Measurements from ENCODE around the gene LRSAM1. TPM values are rescaled to one million over a fixed set of nuclear protein-coding genes. Genes with fewer than 3 reads are reported as not detected.

LRSAM1 gene
- total RNA-seq, 1 donor from 2014 or later, result 30.1 TPM

- no peak overlapping the region for H3K4me3 ChIP-seq (ENCODE audit: low read depth, low read length)
- DNase-seq (ENCODE audit: low read depth), result no peak
- peaks cover 8% of the 10 kb centered on the region for H3K36me3 ChIP-seq (ENCODE audit: control insufficient read depth, insufficient read depth, low read length)
- H3K27me3 ChIP-seq (ENCODE audit: control insufficient read depth, insufficient read depth, low read length), result no peaks in the 10 kb centered on the region
- no peak for TF ChIP-seq CTCF (IDR thresholded peaks at IDR 0.05; ENCODE audit: insufficient read depth, low read length, poor library complexity, severe bottlenecking)
These were observed 58.6 kb downstream of the LRSAM1 start for GRCh38 chr9:127509955-127510299.

GRCh38 chr9:127514468-127514867, 63.2 kb downstream of the LRSAM1 start:
- no peaks in the 10 kb centered on the region for H3K27me3 ChIP-seq (ENCODE audit: control insufficient read depth, insufficient read depth, low read length)
- TF ChIP-seq CTCF (IDR thresholded peaks at IDR 0.05; ENCODE audit: insufficient read depth, low read length, poor library complexity, severe bottlenecking), result no peak
- DNase-seq (ENCODE audit: low read depth), result no peak
- H3K4me3 ChIP-seq (ENCODE audit: low read depth, low read length), result no peak overlapping the region
- H3K36me3 ChIP-seq (ENCODE audit: control insufficient read depth, insufficient read depth, low read length), result peaks cover 4% of the 10 kb centered on the region

DNA sequence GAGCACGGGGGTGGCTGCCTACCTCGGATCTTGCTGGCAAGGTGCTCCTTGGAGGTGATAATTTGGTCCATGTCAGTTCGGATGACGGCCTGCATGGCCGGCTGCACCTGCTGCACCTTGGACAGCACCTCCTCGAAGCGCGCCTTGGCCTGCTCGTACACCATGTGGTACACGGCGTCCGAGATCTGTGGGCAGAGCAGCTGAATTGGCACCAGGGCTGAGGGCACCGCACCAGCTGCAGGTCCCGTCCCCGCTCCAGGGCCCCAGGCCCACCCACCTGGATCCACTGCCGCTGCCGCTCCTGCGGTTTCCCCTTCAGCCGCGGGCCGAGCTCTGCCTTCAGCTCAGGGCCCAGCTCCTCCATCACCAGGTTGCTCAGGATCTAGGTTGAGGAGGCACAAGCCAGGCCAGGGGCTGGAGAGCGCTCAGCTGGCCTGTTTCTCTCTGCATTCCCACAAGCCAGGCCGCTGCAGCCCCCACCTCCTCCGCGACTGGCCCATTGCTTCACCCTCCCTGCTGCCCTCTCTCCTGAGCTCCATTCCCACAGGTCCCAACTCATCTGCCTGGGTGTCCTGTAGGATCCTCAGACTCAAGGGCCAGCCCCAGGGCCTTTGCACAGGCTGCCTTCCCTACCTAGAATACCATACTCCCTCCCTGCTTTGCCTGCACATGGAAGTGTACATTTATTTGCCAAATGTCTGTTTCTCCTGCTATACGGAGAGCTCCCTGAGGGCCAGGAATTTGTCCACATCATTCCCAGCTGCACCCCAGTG, 65.7 kb downstream of the LRSAM1 start:
- Histone ChIP-seq H3K4me3 (ENCODE audit: low read depth, low read length) (no peak overlapping the region), H3K27me3 (ENCODE audit: control insufficient read depth, insufficient read depth, low read length) (no peaks in the 10 kb centered on the region), H3K36me3 (ENCODE audit: control insufficient read depth, insufficient read depth, low read length) (peaks cover 7% of the 10 kb centered on the region)
- TF ChIP-seq CTCF (IDR thresholded peaks at IDR 0.05; ENCODE audit: insufficient read depth, low read length, poor library complexity, severe bottlenecking), result no peak
- DNase-seq (ENCODE audit: low read depth), result no peak

- H3K36me3 ChIP-seq (ENCODE audit: control insufficient read depth, insufficient read depth, low read length), result peaks cover 7% of the 10 kb centered on the region
- no peak overlapping the region for H3K4me3 ChIP-seq (ENCODE audit: low read depth, low read length)
- TF ChIP-seq CTCF (IDR thresholded peaks at IDR 0.05; ENCODE audit: insufficient read depth, low read length, poor library complexity, severe bottlenecking), result no peak
- DNase-seq (ENCODE audit: low read depth), result no peak
- no peaks in the 10 kb centered on the region for H3K27me3 ChIP-seq (ENCODE audit: control insufficient read depth, insufficient read depth, low read length)
These were observed 66.3 kb downstream of the LRSAM1 start for GRCh38 chr9:127517620-127518019.

GRCh38 chr9:127518091-127518856, 67.0 kb downstream of the LRSAM1 start:
- Histone ChIP-seq H3K4me3 (ENCODE audit: low read depth, low read length) (no peak overlapping the region), H3K36me3 (ENCODE audit: control insufficient read depth, insufficient read depth, low read length) (peaks cover 7% of the 10 kb centered on the region), H3K27me3 (ENCODE audit: control insufficient read depth, insufficient read depth, low read length) (no peaks in the 10 kb centered on the region)
- no peak for DNase-seq (ENCODE audit: low read depth)
- TF ChIP-seq CTCF (IDR thresholded peaks at IDR 0.05; ENCODE audit: insufficient read depth, low read length, poor library complexity, severe bottlenecking), result no peak

Data from kidney epithelial cell (primary cell).